Inflammatory macrophage (primary cell): ENCODE results near the gene RLN1.
"Not testable (repeated sequence)": the region's sequence is repeated elsewhere in the genome, so short reads cannot be mapped to it uniquely, and the experiment has no call there.

Source experiments
- DNase-seq, 2 donors: peaks; one replicate each; pipeline ENCODE4 v3.0.0-alpha.2; 2020 to 2022

Gene RLN1

DNA sequence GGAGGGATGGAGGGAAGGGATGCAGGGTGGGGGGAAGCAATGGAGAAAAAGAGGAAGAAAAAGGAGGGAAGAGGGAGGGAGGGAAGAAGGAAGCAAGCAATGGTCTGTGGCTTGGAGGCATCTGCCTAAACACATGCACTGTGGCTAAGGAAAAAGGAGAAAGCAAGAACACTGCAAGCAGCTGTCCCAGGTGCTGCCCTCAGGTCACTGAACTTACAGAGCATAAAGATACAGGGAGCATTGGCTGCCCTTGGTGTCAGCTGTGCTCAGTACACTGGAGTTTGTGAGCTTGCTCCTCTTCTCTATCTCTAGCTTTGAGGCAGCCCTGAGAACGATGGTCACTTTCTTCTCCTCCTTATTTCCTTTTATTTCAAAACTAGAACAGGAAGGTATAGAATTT, 18.1 kb downstream of the RLN1 start:
- not testable (repeated sequence) for DNase-seq

DNA sequence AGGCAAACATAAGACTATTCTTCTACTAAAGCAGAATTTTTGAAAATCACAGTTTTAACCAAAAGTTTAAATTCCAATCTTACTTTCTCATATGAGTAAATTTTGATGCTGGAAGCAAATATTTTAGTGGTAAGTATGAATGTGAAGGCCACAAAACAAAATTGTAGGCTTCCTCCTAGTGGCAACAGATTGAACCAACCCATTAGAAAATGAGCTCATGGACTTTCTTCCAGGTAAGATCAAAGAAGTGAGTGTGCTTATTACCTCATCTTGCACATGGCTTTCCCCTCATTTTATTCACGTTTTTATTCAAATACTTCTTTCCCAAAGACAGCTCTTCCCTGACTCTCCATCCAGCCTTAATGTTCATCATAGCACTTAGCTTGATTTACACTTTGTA, 18.6 kb downstream of the RLN1 start:
- no peak for DNase-seq

DNA sequence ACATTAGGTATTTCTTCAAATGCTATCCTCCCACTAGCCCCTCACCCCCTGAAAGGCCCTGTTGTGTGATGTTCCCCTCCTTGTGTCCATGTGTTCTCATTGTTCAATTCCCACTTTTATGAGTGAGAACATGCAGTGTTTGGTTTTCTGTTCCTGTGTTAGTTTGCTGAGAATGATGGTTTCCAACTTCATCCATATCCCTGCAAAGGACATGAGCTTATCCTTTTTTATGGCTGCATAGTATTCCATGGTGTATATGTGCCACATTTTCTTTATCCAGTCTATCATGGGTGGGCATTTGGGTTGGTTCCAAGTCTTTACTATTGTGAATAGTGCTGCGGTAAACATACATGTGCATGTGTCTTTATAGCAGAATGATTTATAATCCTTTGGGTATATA, 23.3 kb downstream of the RLN1 start:
- DNase-seq, result not testable (repeated sequence)

DNA sequence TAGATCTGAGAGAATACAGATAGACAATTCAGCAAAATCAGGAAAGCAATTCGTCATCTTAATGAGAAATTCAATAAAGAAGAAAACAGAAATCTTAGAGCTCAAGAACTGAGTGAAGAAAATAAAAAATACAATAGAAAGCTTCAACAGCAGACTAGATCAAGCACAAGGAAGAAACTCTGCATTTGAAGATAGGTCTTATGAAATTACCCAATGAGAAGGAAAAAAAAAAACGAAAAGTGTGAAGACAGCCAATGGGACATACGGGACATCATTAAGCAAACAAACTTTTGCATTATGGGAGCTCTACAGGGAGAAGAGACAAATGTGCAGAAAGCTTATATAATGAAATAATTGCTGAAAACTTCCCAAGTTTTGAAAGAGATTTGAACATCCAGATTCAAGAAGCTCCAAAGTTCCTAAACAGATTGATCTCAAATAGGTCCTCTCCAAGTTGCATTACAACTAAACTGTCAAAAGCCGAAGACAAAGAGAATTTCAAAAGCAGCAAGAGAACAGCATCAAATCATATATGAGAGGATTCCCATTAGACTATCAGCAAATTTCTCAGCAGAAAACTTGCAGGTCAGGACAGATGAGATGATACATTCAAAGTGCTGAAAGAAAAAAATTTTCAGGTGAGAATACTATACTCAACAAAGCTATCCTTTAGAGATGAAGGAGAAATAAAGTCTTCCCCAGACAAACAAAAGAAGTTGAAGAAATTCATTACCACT, 24.3 kb downstream of the RLN1 start:
- DNase-seq, result no peak

DNA sequence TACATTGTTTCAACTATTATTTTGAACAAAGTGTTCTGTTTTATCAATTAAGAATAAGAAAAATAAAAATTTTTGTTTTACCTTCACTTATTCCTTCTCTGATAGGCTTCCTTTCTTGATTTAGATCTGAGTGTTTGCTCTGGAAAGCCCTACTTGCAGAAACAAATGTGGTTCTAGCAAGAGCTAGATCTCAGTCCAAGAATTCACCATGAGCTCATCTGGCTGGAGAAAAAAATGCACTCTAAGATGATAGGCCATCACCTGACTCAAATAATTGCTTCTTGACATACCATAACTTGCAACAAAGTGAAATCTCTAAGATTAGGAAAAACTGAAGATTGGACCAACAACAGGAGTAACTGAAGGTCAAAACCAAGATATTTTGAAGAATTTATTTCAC, 28.8 kb downstream of the RLN1 start:
- DNase-seq, result no peak

DNA sequence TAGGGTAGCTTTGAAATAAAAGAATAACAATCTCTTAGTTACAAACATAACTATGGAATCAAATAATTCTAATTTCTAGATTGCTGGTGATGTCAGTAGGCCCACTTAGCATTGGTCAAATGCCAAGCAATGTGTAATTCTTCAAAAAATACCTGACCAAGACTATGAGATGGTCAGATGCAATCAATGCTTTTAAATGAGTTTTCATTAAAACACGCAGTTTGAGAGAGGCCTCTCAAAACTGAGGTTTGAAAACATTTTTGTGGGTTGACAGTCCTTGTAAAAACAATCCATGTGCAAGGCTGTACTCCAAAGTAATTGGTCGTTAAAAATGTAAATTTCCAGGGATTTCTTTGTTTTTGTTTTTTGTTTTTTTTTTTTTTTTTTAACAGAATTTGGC, 33.9 kb downstream of the RLN1 start:
- no peak for DNase-seq

DNA sequence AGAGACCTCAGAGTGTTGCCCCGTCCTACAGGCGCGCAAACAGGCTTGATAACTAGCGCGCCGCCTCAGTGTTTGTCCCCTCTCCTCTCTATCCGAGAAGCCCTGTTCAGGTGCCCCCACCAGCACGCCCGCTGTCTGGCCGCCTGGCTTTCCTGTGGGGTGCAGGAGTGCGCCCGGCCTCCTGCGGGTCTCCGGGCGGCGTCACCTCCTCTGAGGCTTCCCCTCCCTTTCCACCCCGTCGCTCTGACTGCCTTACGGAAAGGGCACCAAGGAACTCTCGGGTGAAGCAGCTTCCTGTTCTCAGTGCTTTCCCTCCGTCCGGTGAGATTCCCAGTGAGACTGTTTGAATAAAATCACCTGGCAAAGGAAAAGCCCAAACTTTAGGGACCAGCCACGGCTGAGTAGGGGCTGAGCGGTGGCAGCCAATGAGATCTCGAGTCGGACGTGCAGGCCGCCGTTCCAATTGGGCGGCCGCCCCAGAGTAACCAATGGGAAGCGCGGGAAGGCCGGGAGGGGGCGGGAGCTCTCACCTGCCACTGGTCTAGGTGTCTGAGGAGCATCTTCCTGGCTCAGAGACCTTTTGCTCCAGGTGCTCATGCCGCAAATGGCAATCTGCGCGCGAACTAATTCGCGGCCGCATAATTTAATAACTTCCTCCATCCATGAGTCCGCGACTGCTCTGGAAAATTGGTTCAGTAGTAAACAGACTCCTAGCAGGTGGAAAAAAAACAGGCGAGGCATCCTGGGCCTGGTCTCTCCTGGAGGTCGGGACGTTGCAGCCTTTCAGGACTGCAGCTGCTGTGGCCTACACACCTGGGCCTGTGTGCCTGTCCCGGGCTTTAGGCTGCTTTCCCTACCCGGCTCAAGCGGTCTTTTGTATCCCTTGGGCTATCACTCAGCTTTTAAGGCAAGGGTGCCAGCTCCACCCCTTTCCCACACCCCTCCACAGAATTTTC, 35.6 kb downstream of the RLN1 start, which contains the start of gene RLN2:
Gene RLN2 (minus strand): TSS at position 877 of the 956 bp plus-strand sequence. CDS start 136 bp downstream, at position 741.
- DNase-seq, result not testable (repeated sequence)

DNA sequence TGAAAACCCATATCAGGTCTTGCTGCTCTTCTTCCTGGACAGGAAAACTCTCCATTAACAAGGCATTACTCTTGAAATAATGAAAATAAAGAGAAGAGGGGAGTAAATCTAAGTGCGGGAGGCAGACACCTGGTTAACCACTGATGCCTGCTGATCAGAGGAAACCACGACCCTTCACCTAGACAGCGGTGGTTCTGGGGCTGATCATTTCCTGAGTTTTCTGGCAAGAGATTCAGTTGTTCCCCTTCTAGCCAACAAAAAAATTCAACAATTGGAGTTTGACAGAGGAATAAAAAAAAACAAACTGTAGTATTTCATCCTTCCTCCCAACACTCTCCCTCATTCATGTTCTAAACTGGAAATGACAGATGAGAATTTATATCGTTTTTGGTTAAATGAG, 38.1 kb downstream of the RLN1 start:
- no peak for DNase-seq

DNA sequence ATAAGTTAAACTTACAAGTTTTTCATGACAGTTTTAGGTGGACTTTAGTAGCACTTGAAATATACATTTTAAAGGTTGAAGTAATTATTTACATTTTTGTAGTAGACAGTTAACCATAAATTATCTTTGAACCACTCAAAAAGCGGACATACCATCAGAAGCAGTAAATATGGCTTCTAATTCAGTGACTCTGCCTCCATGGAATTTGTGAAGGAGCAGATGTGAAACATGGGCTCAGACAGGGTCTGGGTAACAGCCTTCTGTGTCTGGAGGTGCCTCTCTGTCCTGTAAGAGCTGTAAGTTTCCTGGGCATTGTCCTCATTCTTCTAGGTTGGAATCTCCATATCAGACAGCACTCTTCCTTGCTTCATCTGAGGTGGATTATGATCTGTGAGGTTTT, 47.5 kb downstream of the RLN1 start:
- DNase-seq, result no peak

DNA sequence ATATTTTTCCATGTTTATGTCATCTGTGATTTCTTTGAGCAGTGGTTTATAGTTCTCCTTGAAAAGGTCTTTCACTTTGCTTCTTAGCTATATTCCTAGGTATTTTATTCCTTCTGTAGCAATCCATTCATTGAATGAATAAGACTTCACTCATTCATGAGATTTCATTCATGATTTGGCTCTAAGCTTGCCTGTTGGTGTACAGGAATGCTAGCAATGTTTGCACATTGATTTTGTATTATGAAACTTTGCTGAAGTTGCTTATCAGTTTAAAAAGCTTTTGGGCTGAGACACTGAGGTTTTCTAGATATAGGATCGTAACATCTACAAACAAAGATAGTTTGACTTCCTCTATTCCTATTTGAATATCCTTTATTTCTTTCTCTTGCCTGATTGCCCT, 51.1 kb downstream of the RLN1 start:
- no peak for DNase-seq

DNA sequence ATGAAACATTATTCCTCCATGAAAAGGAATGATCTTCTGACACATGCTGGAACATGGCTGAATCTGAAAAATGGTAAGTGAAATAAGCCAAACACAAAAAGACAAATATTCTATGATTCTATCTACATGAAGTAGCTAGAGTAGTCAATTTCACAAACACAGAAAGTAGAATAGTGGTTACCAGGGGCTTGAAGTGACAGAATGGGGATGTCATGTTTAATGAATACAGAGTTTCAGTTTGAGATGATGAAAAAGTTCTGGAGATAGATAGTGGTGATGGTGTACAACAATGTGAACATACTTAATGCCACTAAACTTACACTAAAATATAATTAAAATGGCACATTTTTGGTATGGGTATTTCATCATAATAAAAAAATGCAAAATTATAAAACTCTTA, 53.4 kb downstream of the RLN1 start:
- DNase-seq, result no peak
